CD4-positive, CD25-positive, alpha-beta regulatory T cell (primary cell): ENCODE results near the gene PPP1R3D. TPM values are rescaled to one million over a fixed set of nuclear protein-coding genes. Genes with fewer than 3 reads are reported as not detected.

Source experiments
- ATAC-seq, 2 donors: fragments of 150-1000 bp; cut with Tn5 transposase; one replicate each; pipeline ENCODE4 v1.10.0; 2021; ENCODE audit warnings: low read depth in 2 of 2, moderate number of reproducible peaks in 2 of 2, moderate library complexity in 1 of 2
- DNase-seq, 3 donors: peaks; one replicate each; pipeline versions ENCODE4 v3.0.0 to v3.0.0-alpha.2; 2012 to 2022; ENCODE audit warnings: mixed read lengths in 1 of 3
- H3K27ac ChIP-seq: one replicate; pipeline ENCODE4 v1.7.0; 2013; ENCODE audit warnings: mild to moderate bottlenecking, low read length; ENCODE audit not compliant: insufficient read depth, poor library complexity, severe bottlenecking
- H3K27me3 ChIP-seq: one replicate; pipeline ENCODE4 v1.7.0; 2013; ENCODE audit warnings: low read length; ENCODE audit not compliant: control insufficient read depth, insufficient read depth
- H3K36me3 ChIP-seq: one replicate; pipeline ENCODE4 v1.7.0; 2013; ENCODE audit warnings: mild to moderate bottlenecking, low read length, moderate library complexity; ENCODE audit not compliant: control insufficient read depth, insufficient read depth
- H3K4me1 ChIP-seq: 2 replicates; pipeline ENCODE4 v1.7.0; 2013; ENCODE audit warnings: mild to moderate bottlenecking, low read length; ENCODE audit not compliant: insufficient read depth, control insufficient read depth, poor library complexity, severe bottlenecking
- H3K4me3 ChIP-seq: one replicate; pipeline ENCODE4 v1.7.0; 2013; ENCODE audit warnings: low read depth, mild to moderate bottlenecking, low read length, moderate library complexity
- H3K9me3 ChIP-seq, 2 experiments: 1 replicate in 1 of 2; 2 replicates in 1 of 2; pipeline ENCODE4 v1.7.0; 2013; ENCODE audit warnings: low read length in 2 of 2, mild to moderate bottlenecking in 1 of 2, moderate library complexity in 1 of 2; ENCODE audit not compliant: control insufficient read depth in 2 of 2
- H3K27ac Mint-ChIP-seq, 3 donors: one replicate each; pipeline ENCODE4 v1.8.0; 2020 to 2022; ENCODE audit warnings: mild to moderate bottlenecking in 3 of 3, mixed read lengths in 3 of 3, moderate library complexity in 2 of 3
- H3K27me3 Mint-ChIP-seq: one replicate; pipeline ENCODE4 v1.8.0; 2022; ENCODE audit warnings: mild to moderate bottlenecking, mixed read lengths
- H3K36me3 Mint-ChIP-seq: one replicate; pipeline ENCODE4 v1.8.0; 2020; ENCODE audit warnings: mixed read lengths
- H3K4me1 Mint-ChIP-seq, 4 donors: one replicate each; pipeline ENCODE4 v1.8.0; 2020 to 2022; ENCODE audit warnings: mixed read lengths in 4 of 4, mild to moderate bottlenecking in 1 of 4
- H3K4me3 Mint-ChIP-seq, 4 donors: one replicate each; pipeline ENCODE4 v1.8.0; 2020 to 2022; ENCODE audit warnings: mild to moderate bottlenecking in 4 of 4, mixed read lengths in 4 of 4, moderate library complexity in 3 of 4
- H3K9me3 Mint-ChIP-seq, 7 donors: one replicate each; pipeline ENCODE4 v1.8.0; 2020 to 2022; ENCODE audit warnings: mixed read lengths in 7 of 7, mild to moderate bottlenecking in 3 of 7, moderate library complexity in 2 of 7
- polyA plus RNA-seq, 4 donors: library from polyadenylated mRNA; unstranded; fragments of 300-500 nt; fragmentation: Illumina TruSeq; gene quantifications; one replicate each; pipeline ENCODE4 v1.2.3, GENCODE V29; 2021
- total RNA-seq: library from RNA; stranded (reverse); gene quantifications from one replicate; pipeline ENCODE4 v1.2.3, GENCODE V29; 2022

The PPP1R3D gene
- total and polyA plus RNA-seq, 5 donors from 2014 or later = 1.9 to 5.3 (median 2.2) TPM

GRCh38 chr20:59947376-59947775 lies 7.3 kb upstream of the PPP1R3D start:
- Mint-ChIP-seq H3K36me3 (peaks cover 9% of the 10 kb centered on the region), H3K27ac (no peak overlapping the region)

GRCh38 chr20:59945731-59946130 lies 5.6 kb upstream of the PPP1R3D start:
- no peak overlapping the region for H3K4me3 Mint-ChIP-seq
- H3K27ac Mint-ChIP-seq = peak overlapping the region in 1 of 3 donors; percentile 15
- H3K9me3 Mint-ChIP-seq = no peaks in the 10 kb centered on the region

More at GRCh38 chr20:59947376-59947775, 7.3 kb upstream of the PPP1R3D start:
- Mint-ChIP-seq H3K4me3 (no peak overlapping the region), H3K9me3 (no peaks in the 10 kb centered on the region), H3K27me3 (no peaks in the 10 kb centered on the region), H3K4me1 (peaks cover 20 to 40% (median 24%) of the 10 kb centered on the region in 4 donors)
- Histone ChIP-seq H3K27ac (no peak overlapping the region), H3K9me3 (no peaks in the 10 kb centered on the region), H3K4me1 (peaks cover 5% of the 10 kb centered on the region), H3K36me3 (peaks cover 28% of the 10 kb centered on the region), H3K27me3 (no peaks in the 10 kb centered on the region), H3K4me3 (no peak overlapping the region)
- ATAC-seq = no peak
- no peak for DNase-seq

GRCh38 chr20:59945175-59945574 lies 5.1 kb upstream of the PPP1R3D start:
- no peaks in the 10 kb centered on the region for H3K9me3 ChIP-seq
- Mint-ChIP-seq H3K27ac (peak overlapping the region in 1 of 3 donors; percentile 15), H3K27me3 (no peaks in the 10 kb centered on the region), H3K36me3 (peaks cover 9% of the 10 kb centered on the region), H3K4me1 (peaks cover 35 to 58% (median 39%) of the 10 kb centered on the region in 4 donors), H3K4me3 (no peak overlapping the region), H3K9me3 (no peaks in the 10 kb centered on the region)
- H3K4me1 ChIP-seq = peaks cover 25% of the 10 kb centered on the region
- DNase-seq = no peak
- no peak overlapping the region for H3K4me3 ChIP-seq
- H3K27ac ChIP-seq = no peak overlapping the region
- ATAC-seq = no peak
- no peaks in the 10 kb centered on the region for H3K27me3 ChIP-seq
- peaks cover 28% of the 10 kb centered on the region for H3K36me3 ChIP-seq

More at GRCh38 chr20:59945731-59946130, 5.6 kb upstream of the PPP1R3D start:
- ATAC-seq (no peak), DNase-seq (no peak)
- Histone ChIP-seq H3K27ac (no peak overlapping the region), H3K4me3 (no peak overlapping the region), H3K27me3 (no peaks in the 10 kb centered on the region), H3K9me3 (no peaks in the 10 kb centered on the region), H3K36me3 (peaks cover 28% of the 10 kb centered on the region), H3K4me1 (peaks cover 22% of the 10 kb centered on the region)
- H3K4me1 Mint-ChIP-seq = peaks cover 35 to 55% (median 37%) of the 10 kb centered on the region in 4 donors
- H3K36me3 Mint-ChIP-seq = peaks cover 9% of the 10 kb centered on the region
- H3K27me3 Mint-ChIP-seq = no peaks in the 10 kb centered on the region

DNA sequence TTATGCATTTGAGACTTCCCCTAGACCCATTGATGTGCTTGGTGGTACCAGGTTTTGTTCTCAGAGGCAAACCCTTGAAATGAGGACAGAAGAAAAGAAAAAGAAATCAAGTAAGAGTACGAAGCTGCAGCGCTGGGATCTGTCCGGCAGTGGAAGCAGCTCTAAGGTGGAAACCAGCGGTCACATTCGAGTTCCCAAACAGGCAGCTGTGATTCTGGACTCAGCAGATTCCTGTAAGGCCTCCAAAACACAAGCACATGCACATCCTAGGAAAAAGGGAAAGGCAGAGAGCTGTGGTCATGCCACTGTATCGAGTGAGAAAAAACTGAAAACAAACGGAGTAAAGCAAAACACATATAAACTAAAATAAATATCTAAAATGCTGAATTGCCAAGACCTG lies 4.6 kb upstream of the PPP1R3D start:
- H3K27ac ChIP-seq = no peak overlapping the region
- Mint-ChIP-seq H3K9me3 (no peaks in the 10 kb centered on the region), H3K27me3 (no peaks in the 10 kb centered on the region), H3K4me1 (peaks cover 35 to 58% (median 41%) of the 10 kb centered on the region in 4 donors), H3K27ac (peak overlapping the region in 1 of 3 donors; percentile 37), H3K36me3 (peaks cover 9% of the 10 kb centered on the region), H3K4me3 (no peak overlapping the region)
- peaks cover 25% of the 10 kb centered on the region for H3K4me1 ChIP-seq
- H3K9me3 ChIP-seq = no peaks in the 10 kb centered on the region
- ATAC-seq (no peak), DNase-seq (no peak)
- no peak overlapping the region for H3K4me3 ChIP-seq
- H3K27me3 ChIP-seq = no peaks in the 10 kb centered on the region
- peaks cover 28% of the 10 kb centered on the region for H3K36me3 ChIP-seq

GRCh38 chr20:59942245-59942644 lies 2.1 kb upstream of the PPP1R3D start:
- Histone ChIP-seq H3K27ac (no peak overlapping the region), H3K4me1 (peaks cover 42% of the 10 kb centered on the region), H3K4me3 (peak overlapping the region; percentile 20), H3K9me3 (no peaks in the 10 kb centered on the region), H3K27me3 (no peaks in the 10 kb centered on the region), H3K36me3 (peaks cover 28% of the 10 kb centered on the region)
- no peak for ATAC-seq
- no peaks in the 10 kb centered on the region for H3K9me3 Mint-ChIP-seq
- H3K36me3 Mint-ChIP-seq = peaks cover 9% of the 10 kb centered on the region
- peak overlapping the region; percentile 41 to 99 (median 90) for H3K4me3 Mint-ChIP-seq
- H3K27me3 Mint-ChIP-seq = no peaks in the 10 kb centered on the region
- DNase-seq = no peak
- peaks cover 27 to 57% (median 44%) of the 10 kb centered on the region in 4 donors for H3K4me1 Mint-ChIP-seq
- H3K27ac Mint-ChIP-seq = no peak overlapping the region

GRCh38 chr20:59940956-59941294 lies 820 bp upstream of the PPP1R3D start:
- no peaks in the 10 kb centered on the region for H3K27me3 ChIP-seq
- Mint-ChIP-seq H3K27me3 (no peaks in the 10 kb centered on the region), H3K36me3 (peaks cover 9% of the 10 kb centered on the region), H3K4me3 (peak overlapping the region; percentile 95 to 99 (median 98)), H3K4me1 (peaks cover 35 to 60% (median 49%) of the 10 kb centered on the region in 4 donors), H3K27ac (peak overlapping the region; percentile 96 to 99 (median 98)), H3K9me3 (no peaks in the 10 kb centered on the region)
- H3K4me1 ChIP-seq = peaks cover 49% of the 10 kb centered on the region
- peak overlapping the region; percentile 94 for H3K4me3 ChIP-seq
- peaks cover 26% of the 10 kb centered on the region for H3K36me3 ChIP-seq
- ATAC-seq = no peak
- no peak for DNase-seq
- H3K27ac ChIP-seq = peak overlapping the region; percentile 79
- H3K9me3 ChIP-seq = no peaks in the 10 kb centered on the region

DNA sequence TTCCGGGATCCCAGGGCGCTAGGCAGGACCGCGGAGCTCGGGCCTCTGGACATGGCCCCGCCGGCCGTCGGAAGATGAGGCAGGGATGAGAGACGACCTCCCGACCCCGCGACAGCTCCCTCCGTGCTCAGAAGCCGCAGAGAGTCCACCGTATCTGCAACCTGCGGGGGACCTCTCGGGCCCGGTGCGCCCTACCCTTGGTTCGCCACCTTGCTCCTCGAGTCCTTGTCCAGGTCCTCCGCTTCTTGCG lies 301 bp downstream of the PPP1R3D start:
- H3K27ac ChIP-seq = peak overlapping the region; percentile 79
- peak overlapping the region; percentile 76 for H3K4me3 ChIP-seq
- Mint-ChIP-seq H3K27me3 (no peaks in the 10 kb centered on the region), H3K36me3 (peaks cover 8% of the 10 kb centered on the region), H3K4me3 (peak overlapping the region; percentile 95 to 99 (median 98)), H3K9me3 (no peaks in the 10 kb centered on the region), H3K27ac (peak overlapping the region; percentile 52 to 98 (median 79)), H3K4me1 (peaks cover 39 to 62% (median 51%) of the 10 kb centered on the region in 4 donors)
- H3K4me1 ChIP-seq = peaks cover 49% of the 10 kb centered on the region
- ATAC-seq = peak in 1 of 2 donors; percentile 2
- no peaks in the 10 kb centered on the region for H3K27me3 ChIP-seq
- no peaks in the 10 kb centered on the region for H3K9me3 ChIP-seq
- H3K36me3 ChIP-seq = peaks cover 22% of the 10 kb centered on the region
- DNase-seq = no peak

DNA sequence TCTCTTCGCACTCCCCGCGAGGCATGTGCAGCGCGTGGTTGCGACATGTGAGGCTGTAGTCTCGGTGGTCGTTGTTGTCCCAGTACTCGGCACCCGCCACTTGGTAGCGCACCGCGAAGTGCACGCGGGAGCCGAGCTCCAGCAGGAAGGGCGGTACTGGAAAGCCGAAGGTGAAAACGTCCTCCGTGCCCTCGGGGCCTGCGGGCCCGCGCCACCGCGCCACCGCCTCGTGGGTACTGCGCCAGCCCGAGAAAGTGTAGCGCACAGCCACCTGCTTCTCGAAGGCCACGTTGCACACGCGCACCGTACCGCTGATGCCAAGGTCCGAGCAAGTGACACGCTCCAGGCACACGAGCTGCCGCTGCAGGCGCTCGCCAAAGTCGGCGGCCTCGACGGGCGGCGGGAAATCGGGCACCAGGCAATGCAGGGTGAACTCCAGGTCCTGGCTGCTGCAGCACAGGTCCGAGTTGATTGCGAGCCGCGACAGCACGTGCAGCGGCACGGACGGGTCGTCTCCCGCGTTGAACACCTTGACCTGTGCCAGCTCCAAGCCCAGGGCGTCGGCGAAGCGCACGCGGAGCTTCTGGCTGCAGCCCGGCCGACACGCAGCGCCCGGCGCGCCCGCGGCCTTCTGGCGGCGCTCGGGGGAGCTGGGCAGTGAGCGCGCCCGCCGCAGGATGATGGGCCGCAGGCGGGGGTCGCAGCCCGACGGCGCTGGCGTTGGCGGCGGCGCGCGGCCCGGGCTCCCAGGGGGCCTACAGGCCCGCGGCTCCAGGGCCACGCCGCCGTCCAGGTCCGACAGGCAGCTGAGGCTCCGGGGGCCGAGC lies 840 bp downstream of the PPP1R3D start:
- H3K27ac Mint-ChIP-seq = peak overlapping the region in 2 of 3 donors; percentile 90 to 98
- no peak for DNase-seq

More for the DNA sequence above, 840 bp downstream of the PPP1R3D start:
- peaks cover 37 to 62% (median 51%) of the 10 kb centered on the region in 4 donors for H3K4me1 Mint-ChIP-seq
- peaks cover 3% of the 10 kb centered on the region for H3K36me3 Mint-ChIP-seq
- no peaks in the 10 kb centered on the region for H3K27me3 Mint-ChIP-seq
- no peaks in the 10 kb centered on the region for H3K9me3 Mint-ChIP-seq
- Histone ChIP-seq H3K4me3 (no peak overlapping the region), H3K4me1 (peaks cover 49% of the 10 kb centered on the region), H3K36me3 (peaks cover 16% of the 10 kb centered on the region), H3K27me3 (no peaks in the 10 kb centered on the region), H3K9me3 (no peaks in the 10 kb centered on the region), H3K27ac (peak overlapping the region; percentile 79)
- peak overlapping the region; percentile 90 to 99 (median 94) for H3K4me3 Mint-ChIP-seq
- no peak for ATAC-seq
